Fibroblast of lung (primary cell): Measurements from ENCODE around the gene SEMA3B. TPM values are rescaled to one million over a fixed set of nuclear protein-coding genes. Genes with fewer than 3 reads are reported as not detected.
A peak's percentile ranks its signal among the peaks of the same experiment; 100 is the strongest.

Source experiments
- DNase-seq, 2 donors: peaks; one replicate each; pipeline versions ENCODE4 v3.0.0 to v3.0.0-alpha.2; 2010; ENCODE audit warnings: low read depth in 2 of 2
- H2AFZ ChIP-seq: 2 replicates; pipeline ENCODE4 v1.5.1; 2012; ENCODE audit warnings: low read length, control low read depth, inconsistent platforms
- H3K27ac ChIP-seq: 2 replicates; pipeline ENCODE4 v1.5.1; 2011; ENCODE audit warnings: low read length, control low read depth; ENCODE audit not compliant: insufficient read depth
- H3K27me3 ChIP-seq: 2 replicates; pipeline ENCODE4 v1.5.1; 2011; ENCODE audit warnings: mild to moderate bottlenecking, low read length; ENCODE audit not compliant: control insufficient read depth, insufficient read depth
- H3K36me3 ChIP-seq: 2 replicates; pipeline ENCODE4 v1.5.1; 2011; ENCODE audit warnings: low read length; ENCODE audit not compliant: control insufficient read depth, insufficient read depth
- H3K4me1 ChIP-seq: 2 replicates; pipeline ENCODE4 v1.5.1; 2011; ENCODE audit warnings: low read length; ENCODE audit not compliant: control insufficient read depth, insufficient read depth; ENCODE audit errors: extremely low read depth
- H3K4me2 ChIP-seq: 2 replicates; pipeline ENCODE4 v1.5.1; 2011; ENCODE audit warnings: low read length, control low read depth; ENCODE audit not compliant: insufficient read depth; ENCODE audit errors: extremely low read depth
- H3K4me3 ChIP-seq, 4 experiments: fragments of 200-600 bp in 1 of 4; sonication (generic) in 1 of 4; replicated peaks in 1 of 4; 2 replicates each; pipeline ENCODE4 v1.5.1; 2011 to 2016; ENCODE audit warnings: low read length in 4 of 4, low read depth in 3 of 4, mild to moderate bottlenecking in 3 of 4, control low read depth in 2 of 4, inconsistent platforms in 1 of 4, mixed read lengths in 1 of 4; ENCODE audit not compliant: insufficient read depth in 1 of 4; ENCODE audit errors: control extremely low read depth in 1 of 4
- H3K79me2 ChIP-seq: 2 replicates; pipeline ENCODE4 v1.5.1; 2012; ENCODE audit warnings: mild to moderate bottlenecking, low read length, inconsistent platforms; ENCODE audit not compliant: control insufficient read depth, insufficient read depth
- H3K9ac ChIP-seq: 2 replicates; pipeline ENCODE4 v1.5.1; 2011; ENCODE audit warnings: mild to moderate bottlenecking, low read length, control low read depth; ENCODE audit not compliant: insufficient read depth
- H3K9me3 ChIP-seq: 2 replicates; pipeline ENCODE4 v1.5.1; 2012; ENCODE audit warnings: low read depth, low read length; ENCODE audit not compliant: control insufficient read depth, insufficient read depth
- H4K20me1 ChIP-seq: 2 replicates; pipeline ENCODE4 v1.5.1; 2011; ENCODE audit warnings: low read length; ENCODE audit not compliant: control insufficient read depth, insufficient read depth; ENCODE audit errors: extremely low read depth
- CTCF ChIP-seq, 2 donors: IDR thresholded peaks in 1 of 2; conservative IDR thresholded peaks in 1 of 2; 1 replicate in 1 of 2; 2 replicates in 1 of 2; pipeline ENCODE4 v1.5.1; 2011 to 2012; ENCODE audit warnings: low read length in 2 of 2, control low read depth in 1 of 2, inconsistent platforms in 1 of 2, low read depth in 1 of 2, mild to moderate bottlenecking in 1 of 2
- EZH2 ChIP-seq: IDR thresholded peaks from 2 replicates; pipeline ENCODE4 v1.5.1; 2012; ENCODE audit warnings: low read length, control low read depth, mild to moderate bottlenecking; ENCODE audit errors: missing control alignments
- polyA plus RNA-seq, 2 donors: library from polyadenylated mRNA; depleted of rRNA in 1 of 2; stranded (reverse) in 1 of 2; unstranded in 1 of 2; fragments of >200 nt; gene quantifications; 2 replicates each; pipeline ENCODE4 v1.2.1, GENCODE V29; 2011 to 2012; ENCODE audit warnings: missing spikeins in 1 of 2
- total RNA-seq: library from RNA; depleted of rRNA; stranded (reverse); fragments of >200 nt; gene quantifications from 2 replicates; pipeline ENCODE4 v1.2.1, GENCODE V29; 2014

Gene SEMA3B
- total and polyA plus RNA-seq, 2 donors (not counting 1 experiment from before 2014, with no cell fraction given), result 23.5 to 85.2 TPM

- no peaks in the 10 kb centered on the region for H4K20me1 ChIP-seq
- peak; percentile 53 to 66 for DNase-seq
- H3K27me3 ChIP-seq, result no peaks in the 10 kb centered on the region
- TF ChIP-seq EZH2 (peak; percentile 47), CTCF (conservative IDR thresholded peaks at IDR 0.05 in 1 of 2, IDR thresholded peaks at IDR 0.05 in 1 of 2; ENCODE audit: low read depth in 1 of 2, low read length in 2 of 2) (peak; percentile 93)
- peak overlapping the region; percentile 69 for H2AFZ ChIP-seq
- H3K4me2 ChIP-seq, result peak overlapping the region; percentile 75
- no peaks in the 10 kb centered on the region for H3K79me2 ChIP-seq
- H3K9me3 ChIP-seq, result no peaks in the 10 kb centered on the region
- peak overlapping the region in 3 of 4 experiments; percentile 28 to 40 (median 40) for H3K4me3 ChIP-seq
- no peak overlapping the region for H3K27ac ChIP-seq
- H3K4me1 ChIP-seq, result peaks cover 37% of the 10 kb centered on the region
- H3K9ac ChIP-seq, result no peak overlapping the region
- no peaks in the 10 kb centered on the region for H3K36me3 ChIP-seq
Observed at GRCh38 chr3:50272911-50273688, 4.2 kb downstream of the SEMA3B start.

GRCh38 chr3:50273689-50274065 lies 4.7 kb downstream of the SEMA3B start:
- Histone ChIP-seq H3K27me3 (no peaks in the 10 kb centered on the region), H3K79me2 (no peaks in the 10 kb centered on the region), H3K9me3 (no peaks in the 10 kb centered on the region), H3K9ac (no peak overlapping the region), H4K20me1 (no peaks in the 10 kb centered on the region), H3K4me1 (peaks cover 31% of the 10 kb centered on the region), H3K36me3 (no peaks in the 10 kb centered on the region), H3K27ac (no peak overlapping the region), H3K4me2 (no peak overlapping the region), H3K4me3 (no peak overlapping the region), H2AFZ (no peak overlapping the region)
- no peak for DNase-seq
- TF ChIP-seq EZH2, result no peak
- no peak for TF ChIP-seq CTCF (conservative IDR thresholded peaks at IDR 0.05 in 1 of 2, IDR thresholded peaks at IDR 0.05 in 1 of 2; ENCODE audit: low read depth in 1 of 2, low read length in 2 of 2)

GRCh38 chr3:50274371-50275104 lies 5.6 kb downstream of the SEMA3B start:
- H3K4me1 ChIP-seq, result peaks cover 23% of the 10 kb centered on the region
- TF ChIP-seq EZH2 (no peak), CTCF (conservative IDR thresholded peaks at IDR 0.05 in 1 of 2, IDR thresholded peaks at IDR 0.05 in 1 of 2; ENCODE audit: low read depth in 1 of 2, low read length in 2 of 2) (peak; percentile 55 to 72)
- no peak overlapping the region for H3K27ac ChIP-seq
- H3K9ac ChIP-seq, result no peak overlapping the region
- H2AFZ ChIP-seq, result no peak overlapping the region
- H3K27me3 ChIP-seq, result no peaks in the 10 kb centered on the region
- no peaks in the 10 kb centered on the region for H4K20me1 ChIP-seq
- peak; percentile 47 to 67 for DNase-seq
- no peak overlapping the region for H3K4me3 ChIP-seq
- no peaks in the 10 kb centered on the region for H3K36me3 ChIP-seq
- no peaks in the 10 kb centered on the region for H3K79me2 ChIP-seq
- no peaks in the 10 kb centered on the region for H3K9me3 ChIP-seq
- H3K4me2 ChIP-seq, result no peak overlapping the region
